ENCODE results near the gene KCNAB1. TPM values are rescaled to one million over a fixed set of nuclear protein-coding genes. Genes with fewer than 3 reads are reported as not detected.

KCNAB1 gene
- total and polyA plus RNA-seq, 8 donors: 0.76 to 4.9 (median 3.2) TPM

- TF ChIP-seq, protein P1, sequence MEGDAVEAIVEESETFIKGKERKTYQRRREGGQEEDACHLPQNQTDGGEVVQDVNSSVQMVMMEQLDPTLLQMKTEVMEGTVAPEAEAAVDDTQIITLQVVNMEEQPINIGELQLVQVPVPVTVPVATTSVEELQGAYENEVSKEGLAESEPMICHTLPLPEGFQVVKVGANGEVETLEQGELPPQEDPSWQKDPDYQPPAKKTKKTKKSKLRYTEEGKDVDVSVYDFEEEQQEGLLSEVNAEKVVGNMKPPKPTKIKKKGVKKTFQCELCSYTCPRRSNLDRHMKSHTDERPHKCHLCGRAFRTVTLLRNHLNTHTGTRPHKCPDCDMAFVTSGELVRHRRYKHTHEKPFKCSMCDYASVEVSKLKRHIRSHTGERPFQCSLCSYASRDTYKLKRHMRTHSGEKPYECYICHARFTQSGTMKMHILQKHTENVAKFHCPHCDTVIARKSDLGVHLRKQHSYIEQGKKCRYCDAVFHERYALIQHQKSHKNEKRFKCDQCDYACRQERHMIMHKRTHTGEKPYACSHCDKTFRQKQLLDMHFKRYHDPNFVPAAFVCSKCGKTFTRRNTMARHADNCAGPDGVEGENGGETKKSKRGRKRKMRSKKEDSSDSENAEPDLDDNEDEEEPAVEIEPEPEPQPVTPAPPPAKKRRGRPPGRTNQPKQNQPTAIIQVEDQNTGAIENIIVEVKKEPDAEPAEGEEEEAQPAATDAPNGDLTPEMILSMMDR (IDR thresholded peaks at IDR 0.05): no peak
- Histone ChIP-seq H3K27me3 (no peaks in the 10 kb centered on the region), H3K9me3 (no peaks in the 10 kb centered on the region), H3K4me1 (no peaks in the 10 kb centered on the region), H3K27ac (no peak overlapping the region), H3K36me3 (no peaks in the 10 kb centered on the region), H3K4me3 (no peak overlapping the region)
- 64 to 66% methylated on average over 3 of the region's 3 CpGs for WGBS, 2 donors
- no peak for ATAC-seq
- DNase-seq: no peak
- FAIRE-seq: no peak
- intact Hi-C loops (cut with DNase I): no loop called here
Measured at GRCh38 chr3:156236556-156237260, 116.3 kb downstream of the KCNAB1 start.

DNA sequence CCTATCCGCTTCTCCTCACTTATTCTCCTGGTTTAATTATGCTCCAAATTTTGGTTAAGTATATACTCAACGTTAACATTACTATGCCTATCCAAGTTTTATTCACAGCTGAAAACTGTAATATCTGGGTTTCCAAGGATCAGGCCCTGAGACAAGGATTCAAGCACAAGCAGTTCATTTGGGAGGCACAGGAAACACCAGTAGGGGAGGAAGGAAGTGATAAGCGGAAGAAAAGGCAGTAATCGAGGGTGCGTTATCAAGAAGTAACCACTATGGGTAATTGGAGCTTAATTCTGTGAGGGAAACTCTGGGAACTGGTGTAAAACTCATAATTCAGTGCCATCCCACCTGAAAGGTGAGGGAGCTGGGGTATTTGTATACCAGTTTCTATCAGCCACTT lies 120.3 kb downstream of the KCNAB1 start:
- Histone ChIP-seq H3K27ac (no peak overlapping the region), H3K36me3 (no peaks in the 10 kb centered on the region), H3K4me3 (no peak overlapping the region), H3K4me1 (no peaks in the 10 kb centered on the region), H3K27me3 (no peaks in the 10 kb centered on the region), H3K9me3 (no peaks in the 10 kb centered on the region)
- ATAC-seq: no peak
- no peak for DNase-seq
- FAIRE-seq: no peak
- 82 to 93% methylated on average over 5 of the region's 5 CpGs for WGBS, 2 donors
- intact Hi-C loops (cut with DNase I): no loop called here
- TF ChIP-seq, protein P1 (IDR thresholded peaks at IDR 0.05): no peak

DNA sequence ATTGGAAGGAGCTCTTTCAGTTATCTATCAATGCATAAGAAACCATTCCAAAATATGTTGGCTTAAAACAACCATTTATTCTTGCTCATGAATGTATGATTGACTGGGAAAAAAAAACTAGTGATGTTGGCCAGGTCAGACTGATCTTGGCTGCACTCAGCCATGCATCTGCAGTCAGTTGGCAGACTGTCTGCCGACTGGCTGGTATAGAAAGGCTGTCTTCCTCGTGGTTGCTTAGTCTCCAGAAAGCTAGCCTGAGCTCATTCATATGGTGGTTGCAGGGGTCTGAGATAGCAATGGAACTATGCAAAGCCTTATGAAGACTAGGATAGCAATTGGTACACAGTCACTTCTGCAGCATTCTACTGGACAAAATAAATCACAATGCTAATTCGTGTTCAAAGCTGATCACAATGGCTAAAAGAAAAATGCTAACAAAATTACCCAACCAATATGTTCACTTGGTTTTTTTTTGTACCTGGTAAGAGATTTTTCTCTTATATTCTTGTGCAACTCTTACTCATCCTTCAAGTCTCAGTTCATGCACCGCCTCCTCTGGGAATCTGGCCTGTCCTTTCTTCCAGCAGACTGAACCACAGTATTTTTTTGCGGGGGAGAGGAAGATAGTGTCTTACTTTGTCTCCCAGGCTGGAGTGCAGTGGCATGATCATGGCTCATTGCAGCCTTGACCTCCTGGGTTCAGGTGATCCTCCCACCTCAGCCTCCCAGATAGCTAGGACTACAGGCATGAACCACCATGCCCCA lies 126.8 kb downstream of the KCNAB1 start:
- ATAC-seq (no peak), DNase-seq (no peak), FAIRE-seq (no peak)
- Histone ChIP-seq H3K27me3 (no peaks in the 10 kb centered on the region), H3K4me3 (no peak overlapping the region), H3K27ac (no peak overlapping the region), H3K36me3 (no peaks in the 10 kb centered on the region), H3K9me3 (no peaks in the 10 kb centered on the region), H3K4me1 (no peaks in the 10 kb centered on the region)
- TF ChIP-seq, protein P1 (IDR thresholded peaks at IDR 0.05): no peak
- WGBS, 2 donors: 54 to 63% methylated on average over 5 of the region's 5 CpGs
- intact Hi-C loops (cut with DNase I): no loop called here

DNA sequence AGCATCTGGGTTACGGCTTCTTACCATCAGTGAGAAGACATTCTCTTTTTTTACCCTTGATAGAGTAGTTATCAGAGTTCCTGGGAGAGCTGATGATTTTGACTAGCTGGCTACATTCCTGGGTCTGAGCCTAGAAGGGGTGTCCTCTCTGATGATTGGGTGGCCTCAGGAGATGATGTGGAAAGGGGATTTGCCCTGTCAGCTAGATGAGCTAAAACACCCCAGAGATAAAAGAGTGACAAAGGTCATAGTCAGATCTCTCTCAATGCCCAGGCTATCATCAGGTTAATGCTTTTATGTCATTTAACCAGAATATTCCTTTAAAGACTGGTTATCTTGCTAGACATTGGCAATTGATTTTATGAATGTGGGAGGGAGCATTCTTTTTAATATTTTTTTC lies 130.2 kb downstream of the KCNAB1 start:
- Histone ChIP-seq H3K36me3 (no peaks in the 10 kb centered on the region), H3K9me3 (no peaks in the 10 kb centered on the region), H3K27me3 (no peaks in the 10 kb centered on the region), H3K4me1 (no peaks in the 10 kb centered on the region), H3K27ac (no peak overlapping the region), H3K4me3 (no peak overlapping the region)
- ATAC-seq (no peak), DNase-seq (no peak), FAIRE-seq (no peak)
- TF ChIP-seq, protein P1 (IDR thresholded peaks at IDR 0.05): no peak
- intact Hi-C loops (cut with DNase I): no loop called here
- WGBS, 2 donors: 86 to 97% methylated on average over 1 of the region's 1 CpG

GRCh38 chr3:156251424-156251823 lies 131.0 kb downstream of the KCNAB1 start:
- H3K9me3 ChIP-seq: no peaks in the 10 kb centered on the region
- no peaks in the 10 kb centered on the region for H3K36me3 ChIP-seq
- intact Hi-C loops (cut with DNase I): no loop called here
- 53 to 59% methylated on average over 4 of the region's 4 CpGs for WGBS, 2 donors
- FAIRE-seq (no peak), ATAC-seq (no peak), DNase-seq (no peak)
- TF ChIP-seq, protein P1 (IDR thresholded peaks at IDR 0.05): no peak
- no peaks in the 10 kb centered on the region for H3K4me1 ChIP-seq
- H3K4me3 ChIP-seq: no peak overlapping the region
- no peaks in the 10 kb centered on the region for H3K27me3 ChIP-seq
- H3K27ac ChIP-seq: no peak overlapping the region

Data from pancreas (tissue), 10 donors.